ENCODE data around the gene HIF3A.
"Not testable (repeated sequence)": the region's sequence is repeated elsewhere in the genome, so short reads cannot be mapped to it uniquely, and the experiment has no call there.

Gene HIF3A

GRCh38 chr19:46289724-46290619, 6.9 kb upstream of the HIF3A start:
- H3K27ac ChIP-seq, result peak overlapping the region; percentile 91
- DNase-seq (ENCODE audit: low read depth, low spot score), result no peak

- H3K27ac ChIP-seq, result no peak overlapping the region
- DNase-seq (ENCODE audit: low read depth, low spot score), result no peak
Observed at GRCh38 chr19:46291829-46292228, 5.0 kb upstream of the HIF3A start.

- no peak for DNase-seq (ENCODE audit: low read depth, low spot score)
- no peak overlapping the region for H3K27ac ChIP-seq
Observed at GRCh38 chr19:46294494-46294893, 2.3 kb upstream of the HIF3A start.

- no peak overlapping the region for H3K27ac ChIP-seq
- DNase-seq (ENCODE audit: low read depth, low spot score), result no peak
Observed at GRCh38 chr19:46295401-46296201, 1.2 kb upstream of the HIF3A start.

- H3K27ac ChIP-seq, result no peak overlapping the region
- no peak for DNase-seq (ENCODE audit: low read depth, low spot score)
Observed at GRCh38 chr19:46296202-46296480, 701 bp upstream of the HIF3A start.

- H3K27ac ChIP-seq, result no peak overlapping the region
- DNase-seq (ENCODE audit: low read depth, low spot score), result no peak
Observed at GRCh38 chr19:46297700-46298478, 1.0 kb downstream of the HIF3A start.

- H3K27ac ChIP-seq, result no peak overlapping the region
- no peak for DNase-seq (ENCODE audit: low read depth, low spot score)
Observed at GRCh38 chr19:46298479-46299003, 1.7 kb downstream of the HIF3A start.

- no peak overlapping the region for H3K27ac ChIP-seq
- DNase-seq (ENCODE audit: low read depth, low spot score), result no peak
Observed at GRCh38 chr19:46299004-46299509, 2.2 kb downstream of the HIF3A start.

GRCh38 chr19:46299695-46300094, 2.9 kb downstream of the HIF3A start:
- no peak overlapping the region for H3K27ac ChIP-seq
- DNase-seq (ENCODE audit: low read depth, low spot score), result no peak

- no peak overlapping the region for H3K27ac ChIP-seq
- DNase-seq (ENCODE audit: low read depth, low spot score), result no peak
Observed at GRCh38 chr19:46303322-46303690, 6.5 kb downstream of the HIF3A start.

GRCh38 chr19:46303691-46304397, 7.0 kb downstream of the HIF3A start:
- H3K27ac ChIP-seq, result no peak overlapping the region
- DNase-seq (ENCODE audit: low read depth, low spot score), result no peak

- H3K27ac ChIP-seq, result no peak overlapping the region
Observed at GRCh38 chr19:46306501-46306900, 9.7 kb downstream of the HIF3A start.

GRCh38 chr19:46308510-46308909, 11.7 kb downstream of the HIF3A start:
- no peak for DNase-seq (ENCODE audit: low read depth, low spot score)
- no peak overlapping the region for H3K27ac ChIP-seq

More at GRCh38 chr19:46306501-46306900, 9.7 kb downstream of the HIF3A start:
- DNase-seq (ENCODE audit: low read depth, low spot score), result no peak

- DNase-seq (ENCODE audit: low read depth, low spot score), result no peak
- no peak overlapping the region for H3K27ac ChIP-seq
Observed at GRCh38 chr19:46309056-46309455, 12.2 kb downstream of the HIF3A start.

GRCh38 chr19:46311444-46311843, 14.6 kb downstream of the HIF3A start:
- H3K27ac ChIP-seq, result no peak overlapping the region
- no peak for DNase-seq (ENCODE audit: low read depth, low spot score)

GRCh38 chr19:46313540-46314469, 17.0 kb downstream of the HIF3A start:
- DNase-seq (ENCODE audit: low read depth, low spot score); H3K27ac ChIP-seq: not testable (repeated sequence)

GRCh38 chr19:46317339-46317738, 20.5 kb downstream of the HIF3A start:
- no peak for DNase-seq (ENCODE audit: low read depth, low spot score)
- no peak overlapping the region for H3K27ac ChIP-seq

- no peak overlapping the region for H3K27ac ChIP-seq
- no peak for DNase-seq (ENCODE audit: low read depth, low spot score)
Observed at GRCh38 chr19:46319613-46320012, 22.8 kb downstream of the HIF3A start.

- no peak for DNase-seq (ENCODE audit: low read depth, low spot score)
- H3K27ac ChIP-seq, result no peak overlapping the region
Observed at GRCh38 chr19:46320559-46320958, 23.7 kb downstream of the HIF3A start.

All from epithelial cell of prostate (primary cell).